ENCODE measurements around the gene KMT2E.

Gene KMT2E

GRCh38 chr7:105107458-105107857, 93.5 kb downstream of the KMT2E start:
- no peak for DNase-seq (ENCODE audit: low read depth)
- H3K4me3 ChIP-seq (ENCODE audit: low read length): no peak overlapping the region
- TF ChIP-seq, protein P1, sequence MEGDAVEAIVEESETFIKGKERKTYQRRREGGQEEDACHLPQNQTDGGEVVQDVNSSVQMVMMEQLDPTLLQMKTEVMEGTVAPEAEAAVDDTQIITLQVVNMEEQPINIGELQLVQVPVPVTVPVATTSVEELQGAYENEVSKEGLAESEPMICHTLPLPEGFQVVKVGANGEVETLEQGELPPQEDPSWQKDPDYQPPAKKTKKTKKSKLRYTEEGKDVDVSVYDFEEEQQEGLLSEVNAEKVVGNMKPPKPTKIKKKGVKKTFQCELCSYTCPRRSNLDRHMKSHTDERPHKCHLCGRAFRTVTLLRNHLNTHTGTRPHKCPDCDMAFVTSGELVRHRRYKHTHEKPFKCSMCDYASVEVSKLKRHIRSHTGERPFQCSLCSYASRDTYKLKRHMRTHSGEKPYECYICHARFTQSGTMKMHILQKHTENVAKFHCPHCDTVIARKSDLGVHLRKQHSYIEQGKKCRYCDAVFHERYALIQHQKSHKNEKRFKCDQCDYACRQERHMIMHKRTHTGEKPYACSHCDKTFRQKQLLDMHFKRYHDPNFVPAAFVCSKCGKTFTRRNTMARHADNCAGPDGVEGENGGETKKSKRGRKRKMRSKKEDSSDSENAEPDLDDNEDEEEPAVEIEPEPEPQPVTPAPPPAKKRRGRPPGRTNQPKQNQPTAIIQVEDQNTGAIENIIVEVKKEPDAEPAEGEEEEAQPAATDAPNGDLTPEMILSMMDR (IDR thresholded peaks at IDR 0.05; ENCODE audit: insufficient read depth, low read depth, low read length, missing control alignments): no peak

DNA sequence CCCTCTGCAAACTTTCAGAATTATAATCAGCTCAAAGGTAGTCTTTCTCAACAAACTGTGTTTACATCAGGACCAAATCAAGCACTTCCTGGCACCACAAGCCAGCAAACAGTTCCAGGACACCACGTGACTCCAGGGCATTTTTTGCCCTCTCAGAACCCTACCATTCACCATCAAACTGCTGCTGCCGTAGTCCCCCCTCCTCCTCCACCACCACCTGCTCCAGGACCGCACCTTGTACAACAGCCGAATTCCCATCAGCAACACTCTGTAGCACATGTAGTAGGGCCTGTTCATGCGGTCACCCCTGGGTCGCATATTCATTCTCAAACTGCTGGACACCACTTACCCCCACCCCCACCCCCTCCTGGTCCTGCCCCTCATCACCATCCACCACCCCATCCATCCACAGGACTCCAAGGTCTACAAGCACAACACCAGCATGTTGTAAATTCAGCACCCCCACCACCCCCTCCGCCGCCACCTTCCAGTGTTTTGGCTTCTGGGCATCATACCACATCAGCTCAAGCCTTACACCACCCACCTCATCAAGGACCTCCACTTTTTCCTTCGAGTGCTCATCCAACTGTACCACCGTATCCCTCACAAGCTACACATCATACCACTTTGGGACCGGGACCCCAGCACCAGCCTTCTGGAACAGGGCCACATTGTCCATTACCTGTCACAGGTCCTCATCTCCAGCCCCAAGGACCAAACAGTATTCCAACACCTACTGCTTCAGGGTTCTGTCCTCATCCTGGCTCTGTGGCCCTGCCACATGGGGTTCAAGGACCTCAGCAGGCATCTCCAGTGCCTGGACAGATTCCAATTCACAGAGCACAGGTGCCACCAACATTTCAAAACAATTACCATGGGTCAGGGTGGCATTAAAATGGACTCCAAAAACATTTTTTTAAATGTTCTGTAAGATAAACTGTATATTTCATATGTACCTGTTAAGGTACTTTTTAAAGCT, 98.7 kb downstream of the KMT2E start:
- no peak for DNase-seq (ENCODE audit: low read depth)
- TF ChIP-seq, protein P1 (IDR thresholded peaks at IDR 0.05; ENCODE audit: insufficient read depth, low read depth, low read length, missing control alignments): no peak
- H3K4me3 ChIP-seq (ENCODE audit: low read length): no peak overlapping the region

DNA sequence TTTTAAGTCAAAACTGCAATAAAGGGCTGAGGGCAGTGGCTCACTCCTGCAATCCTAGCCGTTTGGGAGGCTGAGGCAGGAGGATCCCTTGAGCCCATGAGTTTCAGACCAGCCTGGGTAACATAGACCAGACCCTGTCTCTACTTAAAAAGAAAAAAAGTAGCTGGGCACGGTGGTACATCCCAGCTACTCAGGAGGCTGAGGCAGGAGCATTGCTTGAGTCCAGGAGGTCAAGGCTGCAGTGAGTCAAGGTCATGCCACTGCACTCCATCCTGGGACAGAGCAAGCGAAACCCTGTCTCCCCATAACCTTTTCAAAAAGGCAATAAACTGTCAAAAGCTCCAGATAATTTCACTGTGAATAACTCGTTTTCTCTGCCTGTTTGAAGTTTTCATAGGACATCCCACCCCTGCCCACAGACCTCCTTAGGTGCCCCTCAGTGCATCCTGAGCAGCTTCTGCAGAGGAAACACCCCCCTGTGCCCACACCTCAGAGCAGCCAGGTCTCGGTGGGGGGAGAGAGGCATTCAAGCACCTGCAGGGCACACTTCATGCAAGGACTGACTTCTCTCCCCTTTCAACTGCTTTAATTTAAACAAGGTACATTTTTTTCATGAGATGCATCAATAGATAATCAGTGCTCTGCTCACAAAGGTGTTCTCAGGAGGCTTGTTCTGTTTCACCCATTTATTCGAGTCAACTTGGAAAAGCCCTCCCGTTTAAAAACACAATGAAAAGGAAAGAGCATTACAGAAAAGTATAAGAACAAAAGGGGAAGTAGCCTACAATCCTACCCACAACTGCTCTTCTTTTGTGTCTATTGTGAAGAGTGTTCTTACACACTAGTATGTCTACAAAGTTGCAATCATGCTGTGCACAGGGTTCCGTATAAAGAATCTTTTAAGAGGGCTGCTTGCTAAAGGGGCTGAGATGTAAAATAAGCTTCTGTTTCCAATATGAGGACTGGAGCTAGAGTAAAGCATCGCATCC, 104.9 kb downstream of the KMT2E start:
- TF ChIP-seq, protein P1 (IDR thresholded peaks at IDR 0.05; ENCODE audit: insufficient read depth, low read depth, low read length, missing control alignments): no peak
- no peak for DNase-seq (ENCODE audit: low read depth)
- no peak overlapping the region for H3K4me3 ChIP-seq (ENCODE audit: low read length)

DNA sequence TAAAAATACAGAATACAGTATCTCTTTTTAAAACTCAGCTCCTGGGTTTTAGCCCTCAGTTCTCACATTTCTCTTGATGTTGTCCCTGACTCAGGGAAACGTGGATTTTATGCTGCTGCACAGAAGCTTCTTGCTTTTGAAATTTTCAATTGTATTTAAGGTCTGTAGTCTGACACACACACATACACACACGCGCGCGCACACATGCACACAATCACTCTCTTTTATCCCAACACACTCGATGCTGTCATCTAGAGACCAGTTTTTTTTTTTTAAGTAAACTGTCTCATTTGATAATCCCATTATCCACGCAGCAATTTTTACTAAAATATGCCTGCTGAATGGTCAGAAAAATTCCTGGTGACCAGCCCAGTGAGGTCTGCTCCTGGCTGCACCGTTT, 108.6 kb downstream of the KMT2E start:
- no peak overlapping the region for H3K4me3 ChIP-seq (ENCODE audit: low read length)
- TF ChIP-seq, protein P1 (IDR thresholded peaks at IDR 0.05; ENCODE audit: insufficient read depth, low read depth, low read length, missing control alignments): no peak

DNA sequence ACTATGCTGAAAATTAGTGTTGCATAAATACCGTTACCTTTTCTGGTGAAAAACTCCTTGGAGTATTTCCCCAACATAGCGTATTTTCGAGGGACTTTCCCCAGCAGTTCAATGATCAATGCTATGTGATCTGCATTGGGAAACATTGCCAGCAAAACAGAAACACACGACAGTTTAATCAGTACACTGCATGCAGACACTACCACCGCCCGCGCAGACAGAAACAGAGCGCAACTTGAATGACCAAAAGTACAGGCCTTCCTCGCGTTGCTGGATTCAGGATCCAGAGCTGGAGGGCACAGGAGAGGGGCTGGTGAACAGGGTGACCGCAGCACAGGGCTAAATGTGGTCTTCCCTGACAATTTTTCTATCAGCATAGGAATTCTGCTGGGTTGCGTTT, 111.7 kb downstream of the KMT2E start:
- TF ChIP-seq, protein P1 (IDR thresholded peaks at IDR 0.05; ENCODE audit: insufficient read depth, low read depth, low read length, missing control alignments): no peak
- H3K4me3 ChIP-seq (ENCODE audit: low read length): no peak overlapping the region
- DNase-seq (ENCODE audit: low read depth): no peak

More for the DNA sequence above, 108.6 kb downstream of the KMT2E start:
- no peak for DNase-seq (ENCODE audit: low read depth)

GRCh38 chr7:105126436-105126975, 112.5 kb downstream of the KMT2E start:
- no peak overlapping the region for H3K4me3 ChIP-seq (ENCODE audit: low read length)
- DNase-seq (ENCODE audit: low read depth): no peak
- TF ChIP-seq, protein P1 (IDR thresholded peaks at IDR 0.05; ENCODE audit: insufficient read depth, low read depth, low read length, missing control alignments): no peak

All from epithelial cell of esophagus (primary cell).